ENCODE data around the gene SOCS3. TPM values are rescaled to one million over a fixed set of nuclear protein-coding genes. Genes with fewer than 3 reads are reported as not detected.
A peak's percentile ranks its signal among the peaks of the same experiment; 100 is the strongest.
"Not testable (repeated sequence)": the region's sequence is repeated elsewhere in the genome, so short reads cannot be mapped to it uniquely, and the experiment has no call there.

The SOCS3 gene
- total RNA-seq, 2 donors from 2014 or later = 10.6 to 59.6 TPM

DNA sequence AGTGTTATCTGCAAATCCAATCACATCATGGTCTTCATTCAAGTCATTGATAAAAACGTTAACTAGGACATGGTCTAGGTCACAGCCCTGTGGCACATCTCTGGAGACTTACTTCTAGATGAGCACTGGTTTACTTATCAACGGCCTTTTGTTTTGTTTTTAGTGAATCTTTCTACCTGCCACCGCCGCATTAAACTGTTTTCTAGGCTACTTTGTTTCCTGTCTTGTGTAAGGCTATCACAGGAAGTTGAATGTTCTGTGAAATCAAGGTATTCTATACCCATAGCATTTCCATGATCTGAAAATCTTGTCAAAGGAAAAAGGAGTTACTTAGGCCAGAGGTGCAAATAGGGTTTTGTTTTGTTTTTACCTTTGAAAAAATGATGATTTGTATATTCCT lies 26.9 kb downstream of the SOCS3 start:
- H3K27ac ChIP-seq = no peak overlapping the region
- intact Hi-C loops (cut with DNase I) = no loop called here
- H3K4me3 ChIP-seq = no peak overlapping the region
- TF ChIP-seq POLR2A (IDR thresholded peaks at IDR 0.05) (no peak), POLR2AphosphoS5 (IDR thresholded peaks at IDR 0.05) (no peak)
- TF ChIP-seq, protein P1, sequence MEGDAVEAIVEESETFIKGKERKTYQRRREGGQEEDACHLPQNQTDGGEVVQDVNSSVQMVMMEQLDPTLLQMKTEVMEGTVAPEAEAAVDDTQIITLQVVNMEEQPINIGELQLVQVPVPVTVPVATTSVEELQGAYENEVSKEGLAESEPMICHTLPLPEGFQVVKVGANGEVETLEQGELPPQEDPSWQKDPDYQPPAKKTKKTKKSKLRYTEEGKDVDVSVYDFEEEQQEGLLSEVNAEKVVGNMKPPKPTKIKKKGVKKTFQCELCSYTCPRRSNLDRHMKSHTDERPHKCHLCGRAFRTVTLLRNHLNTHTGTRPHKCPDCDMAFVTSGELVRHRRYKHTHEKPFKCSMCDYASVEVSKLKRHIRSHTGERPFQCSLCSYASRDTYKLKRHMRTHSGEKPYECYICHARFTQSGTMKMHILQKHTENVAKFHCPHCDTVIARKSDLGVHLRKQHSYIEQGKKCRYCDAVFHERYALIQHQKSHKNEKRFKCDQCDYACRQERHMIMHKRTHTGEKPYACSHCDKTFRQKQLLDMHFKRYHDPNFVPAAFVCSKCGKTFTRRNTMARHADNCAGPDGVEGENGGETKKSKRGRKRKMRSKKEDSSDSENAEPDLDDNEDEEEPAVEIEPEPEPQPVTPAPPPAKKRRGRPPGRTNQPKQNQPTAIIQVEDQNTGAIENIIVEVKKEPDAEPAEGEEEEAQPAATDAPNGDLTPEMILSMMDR (IDR thresholded peaks at IDR 0.05) = no peak
- no peaks in the 10 kb centered on the region for H3K9me3 ChIP-seq
- H3K27me3 ChIP-seq (replicated peaks; ENCODE audit: insufficient read depth) = no peaks in the 10 kb centered on the region
- 82% methylated on average over 4 of the region's 4 CpGs for WGBS
- DNase-seq (ENCODE audit: low spot score) = no peak
- H3K4me1 ChIP-seq (replicated peaks) = no peaks in the 10 kb centered on the region
- no peaks in the 10 kb centered on the region for H3K36me3 ChIP-seq

DNA sequence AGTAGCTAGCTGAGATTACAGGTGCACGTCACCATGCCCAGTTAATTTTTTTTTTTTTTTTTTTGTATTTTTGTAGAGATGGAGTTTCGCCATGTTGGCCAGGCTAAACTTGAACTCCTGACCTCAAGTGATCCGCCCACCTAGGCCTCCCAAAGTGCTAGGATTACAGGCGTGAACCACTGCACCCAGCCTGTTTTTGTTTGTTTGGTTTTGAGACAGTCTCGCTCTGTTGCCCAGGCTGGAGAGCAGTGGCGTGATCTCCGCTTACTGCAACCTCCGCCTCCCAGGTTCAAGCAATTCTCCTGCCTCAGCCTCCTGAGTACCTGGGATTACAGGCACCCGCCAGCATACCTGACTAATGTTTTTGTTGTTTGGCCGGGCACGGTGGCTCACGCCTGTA lies 28.5 kb downstream of the SOCS3 start:
- 87% methylated on average over 12 of the region's 12 CpGs for WGBS

DNA sequence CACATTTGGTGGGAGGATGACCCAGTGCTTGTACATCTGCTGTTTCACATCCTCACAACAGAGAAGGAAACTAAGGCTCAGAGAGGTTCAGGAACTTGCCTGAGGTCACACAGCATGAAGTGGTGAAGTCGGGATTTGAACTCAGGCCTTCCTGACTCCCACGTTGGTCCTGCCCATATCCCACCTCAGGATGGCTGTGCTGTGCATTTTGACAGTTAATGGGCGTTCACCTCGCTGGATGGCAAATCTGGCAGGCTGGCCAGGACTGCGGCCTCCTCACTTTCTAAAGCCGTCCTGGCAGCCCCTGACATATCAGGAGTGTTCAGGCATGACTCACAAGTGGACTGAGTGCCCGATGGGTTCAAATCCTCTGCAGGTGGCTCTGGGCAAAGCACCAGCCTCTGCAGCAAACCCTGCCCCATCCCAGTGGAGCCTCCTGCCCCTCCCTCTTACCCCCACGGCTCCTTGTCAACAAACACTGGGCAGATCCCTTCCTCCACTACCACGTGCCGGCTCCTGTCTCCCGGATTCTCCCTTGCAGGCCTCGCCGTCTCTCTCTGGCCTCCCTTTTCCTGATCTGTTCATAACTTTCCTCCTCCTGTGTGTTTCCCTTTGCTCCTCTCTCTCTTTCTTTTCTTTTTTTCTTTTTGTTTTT lies 29.2 kb downstream of the SOCS3 start:
- no peak overlapping the region for H3K4me3 ChIP-seq
- H3K27me3 ChIP-seq (replicated peaks; ENCODE audit: insufficient read depth) = no peaks in the 10 kb centered on the region
- 53% methylated on average over 13 of the region's 13 CpGs for WGBS
- no peaks in the 10 kb centered on the region for H3K4me1 ChIP-seq (replicated peaks)
- intact Hi-C loops (cut with DNase I) = no loop called here
- DNase-seq (ENCODE audit: low spot score) = no peak
- no peaks in the 10 kb centered on the region for H3K36me3 ChIP-seq
- TF ChIP-seq, protein P1 (IDR thresholded peaks at IDR 0.05) = no peak
- TF ChIP-seq POLR2AphosphoS5 (IDR thresholded peaks at IDR 0.05) = peak; percentile 7
- TF ChIP-seq POLR2A (IDR thresholded peaks at IDR 0.05) = no peak
- H3K27ac ChIP-seq = no peak overlapping the region
- H3K9me3 ChIP-seq = no peaks in the 10 kb centered on the region

More for the DNA sequence above, 28.5 kb downstream of the SOCS3 start:
- H3K27ac ChIP-seq; H3K36me3 ChIP-seq; H3K4me3 ChIP-seq; H3K4me1 ChIP-seq (replicated peaks); H3K9me3 ChIP-seq; DNase-seq (ENCODE audit: low spot score); intact Hi-C loops (cut with DNase I); H3K27me3 ChIP-seq (replicated peaks; ENCODE audit: insufficient read depth): not testable (repeated sequence)

DNA sequence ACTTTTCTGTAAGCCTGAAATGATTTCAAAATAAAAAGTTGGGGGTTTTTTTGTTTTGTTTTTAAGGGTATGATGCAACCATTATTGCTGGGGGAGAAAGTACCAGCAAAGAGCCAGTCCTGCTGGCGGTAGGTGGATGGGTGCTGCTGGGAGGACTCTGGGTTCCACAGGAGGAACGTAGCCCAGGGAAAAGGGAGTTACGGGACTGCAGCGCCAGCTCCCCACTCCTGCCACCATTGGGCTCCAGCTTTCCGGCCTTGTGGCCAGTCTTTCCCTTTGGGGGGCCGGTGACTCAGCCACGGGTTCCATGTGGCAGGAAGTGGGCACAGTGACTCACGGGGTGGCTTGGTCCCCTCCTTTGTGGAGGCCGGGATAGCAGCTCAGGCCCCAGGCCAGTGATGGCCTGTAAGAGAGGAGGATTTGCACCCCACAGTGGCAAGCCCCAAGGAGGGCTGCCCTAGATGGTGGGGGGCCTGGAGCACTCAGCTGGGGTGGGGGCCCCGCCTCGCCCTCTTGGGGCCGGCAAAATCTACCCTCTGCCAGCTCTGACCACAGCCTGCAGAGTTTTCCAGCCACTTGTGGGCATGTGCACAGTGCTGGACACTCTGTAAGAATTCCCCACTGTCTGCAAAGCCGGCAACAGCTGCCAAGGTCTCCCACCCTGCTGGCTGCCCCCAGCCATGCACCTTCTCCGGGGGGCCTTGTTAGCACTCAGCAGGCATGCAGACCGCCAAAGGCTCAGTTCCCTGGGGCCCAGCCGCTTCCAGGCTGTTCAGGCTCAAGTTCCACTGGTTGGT lies 30.4 kb downstream of the SOCS3 start:
- 79% methylated on average over 16 of the region's 16 CpGs for WGBS
- no peaks in the 10 kb centered on the region for H3K27me3 ChIP-seq (replicated peaks; ENCODE audit: insufficient read depth)
- H3K27ac ChIP-seq = no peak overlapping the region
- H3K36me3 ChIP-seq = no peaks in the 10 kb centered on the region
- intact Hi-C loops (cut with DNase I) = no loop called here
- no peak overlapping the region for H3K4me3 ChIP-seq
- TF ChIP-seq POLR2AphosphoS5 (IDR thresholded peaks at IDR 0.05) (no peak), POLR2A (IDR thresholded peaks at IDR 0.05) (no peak)
- TF ChIP-seq, protein P1 (IDR thresholded peaks at IDR 0.05) = no peak
- DNase-seq (ENCODE audit: low spot score) = no peak
- no peaks in the 10 kb centered on the region for H3K4me1 ChIP-seq (replicated peaks)
- H3K9me3 ChIP-seq = no peaks in the 10 kb centered on the region

DNA sequence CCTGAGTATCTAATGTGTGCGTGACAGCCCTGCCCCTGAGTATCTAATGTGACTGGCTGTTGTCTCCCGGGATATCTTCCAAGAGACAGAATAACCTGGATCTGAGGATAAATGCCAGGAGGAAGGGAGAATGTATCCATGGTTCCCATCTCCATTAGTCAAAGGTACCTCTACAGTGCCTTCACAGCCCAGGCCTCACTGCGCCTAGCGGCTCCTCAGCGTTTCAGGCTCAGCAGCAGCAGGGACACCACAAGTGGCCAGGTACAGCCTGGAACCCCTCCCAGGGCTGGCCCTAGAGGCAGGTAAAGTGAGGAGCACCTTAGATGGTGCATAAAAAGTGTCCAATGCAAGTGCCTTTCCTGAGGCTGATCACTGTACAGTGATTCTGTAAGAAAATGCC lies 32.0 kb downstream of the SOCS3 start:
- intact Hi-C loops (cut with DNase I) = no loop called here
- Histone ChIP-seq H3K4me1 (replicated peaks) (no peaks in the 10 kb centered on the region), H3K9me3 (no peaks in the 10 kb centered on the region), H3K4me3 (no peak overlapping the region), H3K27me3 (replicated peaks; ENCODE audit: insufficient read depth) (no peaks in the 10 kb centered on the region), H3K27ac (no peak overlapping the region), H3K36me3 (no peaks in the 10 kb centered on the region)
- TF ChIP-seq POLR2AphosphoS5 (IDR thresholded peaks at IDR 0.05) = no peak
- TF ChIP-seq POLR2A (IDR thresholded peaks at IDR 0.05) = no peak
- TF ChIP-seq, protein P1 (IDR thresholded peaks at IDR 0.05) = no peak
- WGBS = 81% methylated on average over 5 of the region's 5 CpGs
- DNase-seq (ENCODE audit: low spot score) = no peak

All from prostate gland (tissue), 2 donors.